Endothelial cell of umbilical vein (primary cell): ENCODE measurements around the gene EXOSC5. TPM values are rescaled to one million over a fixed set of nuclear protein-coding genes. Genes with fewer than 3 reads are reported as not detected.

Experiments
- BruUV-seq: library from RNA; stranded (reverse); fragments of 400-500 nt; replicated peaks from 2 replicates; lab custom pipeline; 2021; lab: Mats Ljungman, UMichigan
- CTCF ChIA-PET: fragments of 300-600, 350-600 bp; sonication (Branson Sonifier 250); formaldehyde crosslinking; loops from one replicate; lab custom pipeline; 2021; ENCODE audit warnings: antibody characterized with exemption, inconsistent platforms; lab: Charles Lee
- POLR2A ChIA-PET: fragments of 300-600, 350-600 bp; sonication (Branson Sonifier 250); formaldehyde crosslinking; loops from one replicate; lab custom pipeline; 2021; ENCODE audit warnings: antibody characterized with exemption, inconsistent platforms; lab: Charles Lee
- DNase-seq: peaks from one replicate; pipeline ENCODE4 v3.0.0-alpha.2; 2011; ENCODE audit warnings: low read depth, low spot score
- FAIRE-seq: peaks from 2 replicates; lab custom pipeline; 2011; peaks lifted over from hg19 to GRCh38; lab: Jason Lieb, UNC
- H2AFZ ChIP-seq: 2 replicates; pipeline ENCODE4 v1.6.0; 2012; ENCODE audit warnings: low read depth, low read length, control low read depth, inconsistent platforms
- H3K27ac ChIP-seq: 2 replicates; pipeline ENCODE4 v1.5.1; 2011; ENCODE audit warnings: low read depth, mild to moderate bottlenecking, control low read depth, low read length, moderate library complexity; ENCODE audit not compliant: insufficient read depth
- H3K27me3 ChIP-seq, 2 experiments: 2 replicates each; pipeline versions ENCODE4 v1.6.0 to v1.6.1; 2011; ENCODE audit warnings: low read length in 2 of 2, mixed read lengths in 1 of 2; ENCODE audit not compliant: control insufficient read depth in 2 of 2, insufficient read depth in 2 of 2
- H3K36me3 ChIP-seq, 2 experiments: 2 replicates in 1 of 2; 3 replicates in 1 of 2; pipeline ENCODE4 v1.5.1; 2011; ENCODE audit warnings: low read length in 2 of 2, mild to moderate bottlenecking in 1 of 2, moderate library complexity in 1 of 2; ENCODE audit not compliant: control insufficient read depth in 2 of 2, insufficient read depth in 2 of 2; ENCODE audit errors: extremely low read depth in 1 of 2
- H3K4me1 ChIP-seq: 3 replicates; pipeline ENCODE4 v1.5.1; 2011; ENCODE audit warnings: mild to moderate bottlenecking, low read length; ENCODE audit not compliant: control insufficient read depth, insufficient read depth; ENCODE audit errors: extremely low read depth
- H3K4me2 ChIP-seq: 2 replicates; pipeline ENCODE4 v1.6.1; 2011; ENCODE audit warnings: low read length, control low read depth, mixed read lengths; ENCODE audit not compliant: insufficient read depth
- H3K4me3 ChIP-seq, 3 experiments: fragments of 200-600 bp in 1 of 3; sonication (generic), shearing (Covaris generic) in 1 of 3; replicated peaks in 1 of 3; 2 replicates each; pipeline ENCODE4 v1.5.1; 2011 to 2016; ENCODE audit warnings: control low read depth in 3 of 3, low read length in 3 of 3, mild to moderate bottlenecking in 2 of 3, inconsistent platforms in 1 of 3, low read depth in 1 of 3, moderate library complexity in 1 of 3; ENCODE audit not compliant: insufficient read depth in 1 of 3
- H3K79me2 ChIP-seq: 2 replicates; pipeline ENCODE4 v1.6.0; 2012; ENCODE audit warnings: low read length, inconsistent platforms; ENCODE audit not compliant: control insufficient read depth, insufficient read depth
- H3K9ac ChIP-seq: replicated peaks from 2 replicates; pipeline ENCODE3; 2011; ENCODE audit warnings: low read length, control low read depth; ENCODE audit not compliant: insufficient read depth; ENCODE audit errors: extremely low read depth
- H3K9me1 ChIP-seq: replicated peaks from 3 replicates; pipeline ENCODE4 v1.6.0; 2011; ENCODE audit warnings: mild to moderate bottlenecking, low read length; ENCODE audit not compliant: control insufficient read depth, insufficient read depth; ENCODE audit errors: extremely low read depth
- H3K9me3 ChIP-seq: replicated peaks from 2 replicates; pipeline ENCODE4 v1.5.1; 2012; ENCODE audit warnings: low read length, inconsistent platforms; ENCODE audit not compliant: control insufficient read depth, insufficient read depth
- H4K20me1 ChIP-seq: replicated peaks from 2 replicates; pipeline ENCODE3; 2011; ENCODE audit warnings: mild to moderate bottlenecking, low read length; ENCODE audit not compliant: control insufficient read depth, insufficient read depth; ENCODE audit errors: extremely low read depth
- CTCF ChIP-seq, 2 donors: IDR thresholded peaks; 1 replicate in 1 of 2; 2 replicates in 1 of 2; pipeline ENCODE4 v1.5.1; 2011; ENCODE audit warnings: low read length in 2 of 2, mild to moderate bottlenecking in 2 of 2, moderate library complexity in 2 of 2, control low read depth in 1 of 2, inconsistent platforms in 1 of 2, low read depth in 1 of 2; ENCODE audit not compliant: insufficient read depth in 1 of 2; ENCODE audit errors: extremely low read depth in 1 of 2
- EZH2 ChIP-seq: IDR thresholded peaks from 2 replicates; pipeline ENCODE4 v1.6.1; 2012; ENCODE audit warnings: borderline replicate concordance, low read depth, mild to moderate bottlenecking, moderate library complexity, low read length, inconsistent platforms; ENCODE audit not compliant: severe bottlenecking
- FOS ChIP-seq: IDR thresholded peaks from 2 replicates; pipeline ENCODE4 v1.6.1; 2011; ENCODE audit warnings: mild to moderate bottlenecking, low read length, moderate library complexity, borderline replicate concordance; ENCODE audit not compliant: insufficient read depth
- GATA2 ChIP-seq: IDR thresholded peaks from 2 replicates; pipeline ENCODE4 v1.7.0; 2011; ENCODE audit warnings: low read depth, mild to moderate bottlenecking, moderate library complexity, mixed read lengths, low read length; ENCODE audit not compliant: insufficient read length, insufficient read depth
- JUN ChIP-seq: IDR thresholded peaks from 2 replicates; pipeline ENCODE4 v1.6.1; 2011; ENCODE audit warnings: borderline replicate concordance, low read depth; ENCODE audit not compliant: insufficient read length, insufficient read depth
- MAX ChIP-seq: IDR thresholded peaks from 2 replicates; pipeline ENCODE4 v1.6.1; 2011; ENCODE audit not compliant: insufficient read depth, insufficient read length
- MYC ChIP-seq: IDR thresholded peaks from one replicate; pipeline ENCODE4 v1.6.1; 2011; ENCODE audit warnings: mild to moderate bottlenecking, low read depth, low read length
- POLR2A ChIP-seq: IDR thresholded peaks from 2 replicates; pipeline ENCODE4 v1.6.1; 2012; ENCODE audit warnings: low read depth, mild to moderate bottlenecking, control low read depth, low read length
- POLR2AphosphoS5 ChIP-seq: IDR thresholded peaks from 2 replicates; pipeline ENCODE4 v1.6.1; 2012; ENCODE audit warnings: low read depth, mild to moderate bottlenecking, control low read depth, low read length, moderate library complexity; ENCODE audit not compliant: insufficient read depth
- dilution Hi-C: fragments of 300-500 bp; cut with MboI; formaldehyde crosslinking; loops from one replicate; pipeline ENCODE4 v1.15.0; 2019; ENCODE audit warnings: low sequenced_read_pairs; ENCODE audit not compliant: extremely low pct_ligation_motif_present
- intact Hi-C: fragments of 100-400 bp; cut with micrococcal nuclease; formaldehyde crosslinking; loops from one replicate; pipeline ENCODE4 v1.10.0; 2022
- polyA plus RNA-seq, 4 experiments: library from polyadenylated mRNA; depleted of rRNA in 3 of 4; stranded (reverse) in 3 of 4; unstranded in 1 of 4; fragments of >200 nt; gene quantifications; 2 replicates each; pipeline versions ENCODE4 v1.2.1 to v1.2.3, GENCODE V29; 2011 to 2012; ENCODE audit warnings: missing spikeins in 1 of 4
- total RNA-seq: library from RNA; stranded (reverse); gene quantifications from 2 replicates; pipeline ENCODE4 v1.2.3, GENCODE V29; 2021

EXOSC5 gene
- total and polyA plus RNA-seq, 2 donors (not counting 3 experiments of a cell fraction or from before 2014, with no cell fraction given) = 14.0 to 20.9 TPM

- no peaks in the 10 kb centered on the region for H4K20me1 ChIP-seq
- ChIA-PET CTCF (no interaction called here), POLR2A (no interaction called here)
- H3K4me3 ChIP-seq = no peak overlapping the region
- BruUV-seq = no TSS peak
- H3K27ac ChIP-seq = no peak overlapping the region
- FAIRE-seq (no peak), DNase-seq (no peak)
- H3K9me1 ChIP-seq = no peaks in the 10 kb centered on the region
- no peak for TF ChIP-seq EZH2
- TF ChIP-seq GATA2 = no peak
- no peak for TF ChIP-seq MYC
- TF ChIP-seq FOS = no peak
- no peak for TF ChIP-seq MAX
- TF ChIP-seq CTCF (IDR thresholded peaks at IDR 0.05; ENCODE audit: extremely low read depth in 1 of 2, insufficient read depth in 1 of 2, low read depth in 1 of 2, low read length in 2 of 2) = no peak
- no peak for TF ChIP-seq POLR2AphosphoS5
- TF ChIP-seq JUN = no peak
- TF ChIP-seq POLR2A = no peak
- peaks cover 0 to 37% of the 10 kb centered on the region in 2 experiments for H3K36me3 ChIP-seq
- dilution Hi-C loops (no loop called here), intact Hi-C loops (no loop called here)
- H3K9ac ChIP-seq = no peak overlapping the region
- H3K79me2 ChIP-seq = peaks cover 5% of the 10 kb centered on the region
- no peak overlapping the region for H3K4me2 ChIP-seq
- no peaks in the 10 kb centered on the region for H3K27me3 ChIP-seq
- no peaks in the 10 kb centered on the region for H3K9me3 ChIP-seq
- H3K4me1 ChIP-seq = peaks cover 8% of the 10 kb centered on the region
- no peak overlapping the region for H2AFZ ChIP-seq
These were observed 24.8 kb upstream of the EXOSC5 start for GRCh38 chr19:41421973-41422372.
